ENCODE measurements around the gene ZNF592.

The ZNF592 gene

DNA sequence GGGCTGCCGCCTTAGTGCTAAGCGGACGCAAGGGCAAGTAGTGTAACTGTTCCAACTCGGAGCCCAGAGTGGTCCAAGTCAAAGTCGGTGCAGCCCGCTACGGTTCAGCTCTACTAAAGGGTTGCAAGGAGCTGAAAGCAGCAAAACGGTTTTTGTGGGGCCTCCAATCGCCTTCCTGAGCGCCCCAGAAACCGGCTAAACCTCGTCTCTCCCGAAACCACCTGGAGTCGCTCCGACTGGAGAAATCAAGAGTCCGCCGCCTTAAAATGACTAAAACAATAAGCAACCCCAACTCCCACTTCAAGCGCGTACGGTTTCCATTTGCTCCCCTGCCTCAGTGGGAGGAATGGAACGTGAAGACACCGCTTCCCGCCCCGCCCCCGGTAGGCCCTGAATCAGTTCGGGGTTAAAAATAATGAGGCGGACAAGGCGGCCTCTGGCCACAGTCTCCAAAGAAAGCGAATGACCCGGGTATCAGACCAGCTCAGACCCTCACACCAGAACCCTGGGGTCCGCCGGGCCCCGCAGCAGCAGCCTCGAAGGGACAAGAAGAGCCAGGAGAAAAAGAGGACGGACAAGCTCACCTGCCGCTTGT lies 32.9 kb upstream of the ZNF592 start:
- DNase-seq (ENCODE audit: low spot score): peak; percentile 14

DNA sequence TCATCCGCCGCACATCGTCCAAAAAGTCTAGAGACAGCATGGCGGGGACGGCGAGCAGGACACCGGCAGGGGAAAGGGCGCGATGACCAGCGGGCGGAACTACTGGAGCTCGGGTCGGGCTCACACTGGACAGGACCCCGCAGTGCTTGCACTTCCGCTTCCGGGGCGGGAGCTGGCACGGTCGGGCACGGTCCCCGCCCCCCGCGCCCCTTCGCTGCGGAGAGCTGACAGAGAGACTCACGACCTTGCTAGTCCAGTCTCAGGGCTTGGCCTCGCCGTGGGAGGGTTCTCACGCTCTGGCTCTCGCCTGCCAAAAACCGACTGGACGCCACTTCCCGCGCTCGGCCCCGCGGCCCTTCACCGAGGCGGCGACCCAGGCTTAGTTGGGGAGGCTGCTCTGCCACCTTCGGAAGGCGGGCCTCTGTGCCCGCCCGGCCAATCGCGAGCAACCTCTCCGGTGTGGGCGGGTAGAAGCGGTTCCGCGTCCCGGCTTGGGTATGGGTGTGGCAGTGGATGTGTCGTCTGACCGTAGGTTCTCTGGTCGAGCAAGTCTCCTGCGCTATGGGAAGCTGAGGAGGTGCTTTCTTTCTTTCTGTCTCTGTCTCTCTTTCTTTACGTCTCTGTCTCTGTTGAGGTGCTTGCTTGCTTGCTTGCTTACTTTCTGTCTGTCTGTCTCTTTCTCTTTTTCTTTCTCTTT lies 32.2 kb upstream of the ZNF592 start, which contains the start of gene SEC11A:
Gene SEC11A (minus strand): TSS at position 104 of the 697 bp plus-strand sequence. CDS start 64 bp downstream, at position 40.
- DNase-seq (ENCODE audit: low spot score): peak; percentile 91
- TF ChIP-seq, protein P1, sequence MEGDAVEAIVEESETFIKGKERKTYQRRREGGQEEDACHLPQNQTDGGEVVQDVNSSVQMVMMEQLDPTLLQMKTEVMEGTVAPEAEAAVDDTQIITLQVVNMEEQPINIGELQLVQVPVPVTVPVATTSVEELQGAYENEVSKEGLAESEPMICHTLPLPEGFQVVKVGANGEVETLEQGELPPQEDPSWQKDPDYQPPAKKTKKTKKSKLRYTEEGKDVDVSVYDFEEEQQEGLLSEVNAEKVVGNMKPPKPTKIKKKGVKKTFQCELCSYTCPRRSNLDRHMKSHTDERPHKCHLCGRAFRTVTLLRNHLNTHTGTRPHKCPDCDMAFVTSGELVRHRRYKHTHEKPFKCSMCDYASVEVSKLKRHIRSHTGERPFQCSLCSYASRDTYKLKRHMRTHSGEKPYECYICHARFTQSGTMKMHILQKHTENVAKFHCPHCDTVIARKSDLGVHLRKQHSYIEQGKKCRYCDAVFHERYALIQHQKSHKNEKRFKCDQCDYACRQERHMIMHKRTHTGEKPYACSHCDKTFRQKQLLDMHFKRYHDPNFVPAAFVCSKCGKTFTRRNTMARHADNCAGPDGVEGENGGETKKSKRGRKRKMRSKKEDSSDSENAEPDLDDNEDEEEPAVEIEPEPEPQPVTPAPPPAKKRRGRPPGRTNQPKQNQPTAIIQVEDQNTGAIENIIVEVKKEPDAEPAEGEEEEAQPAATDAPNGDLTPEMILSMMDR (IDR thresholded peaks at IDR 0.05; ENCODE audit: extremely low read depth, missing control alignments): no peak

More for the DNA sequence above, 32.9 kb upstream of the ZNF592 start:
- TF ChIP-seq, protein P1 (IDR thresholded peaks at IDR 0.05; ENCODE audit: extremely low read depth, missing control alignments): no peak

DNA sequence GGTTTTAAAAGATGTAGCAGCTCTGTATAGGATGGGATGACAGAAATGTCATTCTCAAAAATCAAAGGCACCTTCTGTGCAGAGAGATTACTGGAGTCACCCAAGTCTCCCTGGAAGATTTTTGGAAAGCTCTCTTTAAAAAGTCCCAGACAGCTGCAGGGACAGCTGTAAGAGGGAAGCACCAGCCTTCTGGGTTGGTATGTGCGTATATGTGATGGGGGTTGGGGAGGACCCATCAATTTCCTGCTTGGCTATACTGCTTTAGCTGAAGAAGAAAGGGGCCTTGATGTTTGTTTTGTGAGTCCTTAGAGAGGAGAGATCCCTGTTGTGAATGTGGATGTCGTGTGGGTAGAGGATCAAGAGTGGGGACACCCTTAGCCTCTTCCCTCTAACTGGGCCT lies 27.0 kb upstream of the ZNF592 start:
- DNase-seq (ENCODE audit: low spot score): no peak
- TF ChIP-seq, protein P1 (IDR thresholded peaks at IDR 0.05; ENCODE audit: extremely low read depth, missing control alignments): no peak

DNA sequence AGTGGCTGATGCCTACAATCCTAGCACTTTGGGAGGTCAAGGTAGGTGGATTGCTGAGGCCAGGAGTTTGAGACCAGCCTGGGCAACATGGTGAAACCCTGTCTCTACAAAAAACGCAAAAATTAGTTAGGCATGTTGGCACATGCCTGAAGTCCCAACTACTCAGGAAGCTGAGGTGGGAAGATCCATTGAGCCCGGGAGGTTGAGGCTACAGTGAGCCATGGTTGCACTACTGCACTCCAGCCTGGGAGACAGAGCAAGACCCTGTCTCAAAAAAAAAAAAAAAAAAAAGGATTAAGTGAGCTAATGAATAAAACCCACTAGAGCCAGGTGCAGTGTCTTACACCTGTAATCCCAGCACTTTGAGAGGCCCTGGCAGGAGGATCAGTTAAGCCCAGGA lies 25.8 kb upstream of the ZNF592 start:
- no peak for DNase-seq (ENCODE audit: low spot score)

DNA sequence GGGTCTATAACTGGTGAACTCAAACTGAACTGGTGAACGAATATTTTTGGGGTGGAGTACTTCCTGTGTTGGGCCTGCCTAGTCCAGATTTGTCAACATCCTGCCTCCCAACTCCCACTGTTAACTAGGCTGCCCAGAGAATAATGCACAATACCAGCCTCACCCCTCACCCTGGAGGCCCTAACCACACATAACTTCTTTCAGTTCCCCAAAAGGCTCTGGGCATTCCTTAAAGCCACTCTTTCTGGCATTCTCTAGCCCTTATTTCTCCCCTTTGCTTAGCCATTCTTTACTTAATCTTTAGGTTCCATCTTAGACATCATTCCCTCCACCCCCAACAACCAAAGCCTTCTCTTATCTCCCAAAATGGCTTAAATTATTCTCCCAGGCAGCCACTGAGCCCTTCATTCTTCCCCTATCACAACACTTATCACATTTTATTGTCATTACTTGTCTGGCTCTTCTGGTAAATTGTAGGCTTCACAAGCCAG lies 23.3 kb upstream of the ZNF592 start:
- TF ChIP-seq, protein P1 (IDR thresholded peaks at IDR 0.05; ENCODE audit: extremely low read depth, missing control alignments): no peak
- DNase-seq (ENCODE audit: low spot score): peak; percentile 30

More for the DNA sequence above, 25.8 kb upstream of the ZNF592 start:
- TF ChIP-seq, protein P1 (IDR thresholded peaks at IDR 0.05; ENCODE audit: extremely low read depth, missing control alignments): no peak

DNA sequence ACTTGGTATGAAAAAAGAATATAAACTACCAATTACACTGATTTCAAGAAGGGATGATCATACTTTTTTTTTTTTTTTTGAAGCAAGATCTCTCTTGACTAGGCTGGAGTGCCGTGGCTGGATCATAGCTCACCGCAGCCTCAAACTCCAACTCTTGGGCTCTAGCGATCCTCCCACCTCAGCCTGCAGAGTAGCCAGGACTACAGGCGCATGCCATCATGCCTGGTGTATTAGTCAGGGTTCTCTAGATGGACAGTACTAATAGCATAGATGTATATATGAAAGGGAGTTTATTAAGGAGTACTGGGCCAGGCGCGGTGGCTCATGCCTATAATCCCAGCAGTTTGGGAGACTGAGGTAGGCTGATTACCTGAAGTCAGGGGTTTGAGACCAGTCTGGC lies 21.0 kb upstream of the ZNF592 start:
- no peak for DNase-seq (ENCODE audit: low spot score)
- TF ChIP-seq, protein P1 (IDR thresholded peaks at IDR 0.05; ENCODE audit: extremely low read depth, missing control alignments): no peak

DNA sequence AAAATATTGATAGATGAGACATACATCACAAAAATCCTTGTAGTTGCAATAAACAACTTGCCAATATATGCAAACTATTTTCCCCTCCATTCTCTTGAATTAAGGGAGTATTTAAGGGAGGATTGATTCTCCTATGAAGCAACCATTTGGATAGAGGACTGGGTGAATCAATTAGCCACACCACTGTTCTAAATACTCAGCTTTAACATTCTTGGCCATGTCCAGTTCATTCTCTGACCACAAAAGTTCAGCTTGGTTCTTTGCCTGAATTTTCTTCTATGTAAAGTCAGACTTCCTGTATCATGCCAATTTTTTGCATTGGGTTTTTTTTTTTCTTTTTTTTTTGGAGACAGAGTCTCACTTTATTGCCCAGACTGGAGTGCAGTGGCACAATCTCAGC lies 16.6 kb upstream of the ZNF592 start:
- no peak for DNase-seq (ENCODE audit: low spot score)
- TF ChIP-seq, protein P1 (IDR thresholded peaks at IDR 0.05; ENCODE audit: extremely low read depth, missing control alignments): no peak
